K562 (cell line): ENCODE data around the gene AHNAK. TPM values are rescaled to one million over a fixed set of nuclear protein-coding genes. Genes with fewer than 3 reads are reported as not detected.

ENCODE experiments used
- CBX5 ChIP-seq: IDR thresholded peaks from 2 replicates; pipeline ENCODE4 v1.6.1; 2014; ENCODE audit warnings: low read depth, borderline replicate concordance
- CEBPZ ChIP-seq: fragments of 150-350 bp; IDR thresholded peaks from 2 replicates; pipeline ENCODE4 v1.6.1; 2014; ENCODE audit warnings: low read depth, mild to moderate bottlenecking, low read length, borderline replicate concordance
- CREB3L1 ChIP-seq: fragments of 450-650 bp; IDR thresholded peaks from 2 replicates; pipeline ENCODE4 v1.6.1; 2014; ENCODE audit warnings: low read depth, mild to moderate bottlenecking, moderate library complexity, borderline replicate concordance
- CTCF ChIP-seq, 3 experiments: IDR thresholded peaks in 2 of 3; conservative IDR thresholded peaks in 1 of 3; 2 replicates each; pipeline ENCODE4 v1.5.1; 2011 to 2012; ENCODE audit warnings: low read length in 3 of 3, mild to moderate bottlenecking in 3 of 3, control low read depth in 2 of 3, improper control_type of control experiment in 1 of 3, inconsistent platforms in 1 of 3, low read depth in 1 of 3, mixed read lengths in 1 of 3, moderate library complexity in 1 of 3; ENCODE audit not compliant: insufficient read depth in 2 of 3
- HDGF ChIP-seq: fragments of 450-650 bp; IDR thresholded peaks from 2 replicates; pipeline ENCODE4 v1.6.1; 2016
- JUN ChIP-seq, 2 experiments: sonication (generic) in 1 of 2; formaldehyde crosslinking in 1 of 2; IDR thresholded peaks; 2 replicates each; pipeline versions ENCODE4 v1.6.1 to v1.8.0; 2012 to 2022; ENCODE audit warnings: borderline replicate concordance in 2 of 2, mild to moderate bottlenecking in 2 of 2, improper control_type of control experiment in 1 of 2, low read depth in 1 of 2, low read length in 1 of 2, missing genetic modification reagents in 1 of 2
- KAT7 ChIP-seq: sonication (generic); formaldehyde crosslinking; IDR thresholded peaks from 2 replicates; pipeline ENCODE4 v1.8.0; 2022; ENCODE audit warnings: missing genetic modification reagents, mild to moderate bottlenecking, borderline replicate concordance
- LEF1 ChIP-seq: fragments of 450-650 bp; IDR thresholded peaks from 2 replicates; pipeline ENCODE4 v1.6.1; 2016; ENCODE audit warnings: mild to moderate bottlenecking
- PRDM10 ChIP-seq: fragments of 450-650 bp; IDR thresholded peaks from 2 replicates; pipeline ENCODE4 v1.6.1; 2018; ENCODE audit not compliant: partially characterized antibody
- TEAD1 ChIP-seq, 2 experiments: fragments of 450-650 bp in 1 of 2; sonication (generic) in 1 of 2; formaldehyde crosslinking; IDR thresholded peaks; 2 replicates each; pipeline versions ENCODE4 v1.4.0 to v1.8.0; 2020 to 2022; ENCODE audit warnings: mild to moderate bottlenecking in 2 of 2, missing genetic modification reagents in 1 of 2
- ZBED1 ChIP-seq: IDR thresholded peaks from 2 replicates; pipeline ENCODE4 v1.6.1; 2014
- ZNF384 ChIP-seq: IDR thresholded peaks from 2 replicates; pipeline ENCODE4 v1.6.1; 2012; ENCODE audit warnings: low read depth, low read length, improper control_type of control experiment
- polyA plus RNA-seq, 8 experiments: library from polyadenylated mRNA; depleted of rRNA in 4 of 8; stranded (reverse) in 5 of 8; unstranded in 3 of 8; fragments of >200 nt; fragmentation: Nextera tagmentation in 2 of 8; fragmentation: Illumina TruSeq in 1 of 8; extraction: Ambion mirVana in 2 of 8; extraction: Trizol in 1 of 8; gene quantifications; 2 replicates each; pipeline versions ENCODE4 v1.2.1 to v1.2.3, GENCODE V29; 2011 to 2014; ENCODE audit warnings: inconsistent platforms in 1 of 8, missing spikeins in 1 of 8
- total RNA-seq, 7 experiments: library from RNA; depleted of rRNA in 6 of 7; stranded (reverse); fragments of >200 nt in 6 of 7; fragmentation: Illumina TruSeq in 2 of 7; extraction: Trizol in 2 of 7; gene quantifications; 2 replicates each; pipeline versions ENCODE4 v1.2.1 to v1.2.3, GENCODE V29; 2011 to 2021; ENCODE audit warnings: low replicate concordance in 1 of 7

The AHNAK gene
- total and polyA plus RNA-seq, 9 of the 15 experiments (the other 6 are each of a cell fraction or from before 2014, with no cell fraction given), result 1.5 to 89.7 (median 45.0) TPM

DNA sequence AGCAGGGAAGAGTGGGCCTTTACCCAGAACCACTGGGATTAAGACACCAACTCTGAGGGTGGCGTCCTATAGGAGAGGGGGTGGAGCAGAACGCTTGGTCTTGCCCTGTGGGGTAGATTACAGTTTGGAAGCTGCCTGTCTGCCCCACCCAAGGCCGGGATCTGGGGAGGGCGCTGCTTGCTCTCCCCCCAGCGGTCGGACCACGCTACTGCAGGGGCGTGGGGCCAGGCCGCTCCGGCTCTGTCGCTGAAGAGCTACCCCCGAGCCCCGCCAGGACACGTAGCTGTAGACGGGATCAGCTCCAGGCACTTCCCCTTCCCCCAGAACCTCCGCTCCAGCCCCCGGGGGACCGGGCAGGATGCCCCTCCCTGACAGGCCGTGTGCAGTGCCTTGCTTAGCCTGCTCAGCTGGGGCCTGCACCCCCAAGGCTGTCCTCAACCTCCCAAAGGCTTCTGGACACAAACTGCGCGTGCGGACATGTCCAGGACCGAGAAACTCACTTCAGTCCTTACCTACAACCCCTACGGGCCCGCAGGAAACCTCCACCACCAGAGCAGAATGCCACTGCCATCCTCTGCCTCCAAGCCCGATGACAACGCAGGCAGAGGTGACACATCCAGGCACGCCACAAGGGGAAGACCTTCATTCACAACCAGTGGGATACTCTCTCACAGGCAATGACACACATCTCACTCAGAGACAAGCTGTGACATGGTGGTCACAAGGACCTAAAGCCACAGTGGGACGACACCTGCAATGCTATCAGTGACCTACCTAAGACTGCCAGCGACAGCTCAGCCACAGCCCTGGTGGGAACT is 3.6 kb downstream of the AHNAK start (continued):
- TF ChIP-seq CEBPZ (no peak), ZNF384 (peak; percentile 32; the same call in 1 of the 2 replicates), PRDM10 (peak; percentile 84), CTCF (IDR thresholded peaks at IDR 0.05 in 2 of 3, conservative IDR thresholded peaks at IDR 0.05 in 1 of 3; ENCODE audit: insufficient read depth in 2 of 3, low read depth in 1 of 3, low read length in 3 of 3) (peak; percentile 97 to 98 (median 97)), TEAD1 (CRISPR knock-in tag; IDR thresholded peaks at IDR 0.05) (0 out of 4 replicates have a peak, but pooled peaks have one; percentile 20 to 51), JUN (IDR thresholded peaks at IDR 0.05; ENCODE audit: borderline replicate concordance, low read depth, low read length) (no peak; the same call in 1 of the 2 replicates), JUN (CRISPR knock-in tag; IDR thresholded peaks at IDR 0.05; ENCODE audit: borderline replicate concordance) (0 out of 2 replicates have a peak, but pooled peaks have one; percentile 62), HDGF (0 out of 2 replicates have a peak, but pooled peaks have one; percentile 50), KAT7 (CRISPR knock-in tag) (peak; percentile 68), CREB3L1 (peak; percentile 48), ZBED1 (no peak), LEF1 (no peak), CBX5 (no peak)
